ENCODE measurements around the gene UQCRQ. TPM values are rescaled to one million over a fixed set of nuclear protein-coding genes. Genes with fewer than 3 reads are reported as not detected.

UQCRQ gene
- total and polyA plus RNA-seq, 12 donors = 141 to 807 (median 522) TPM

- Histone ChIP-seq H3K9me3 (replicated peaks in 1 of 3) (no peaks in the 10 kb centered on the region), H3K4me3 (no peak overlapping the region), H3K27ac (no peak overlapping the region), H3K36me3 (replicated peaks in 1 of 2) (no peaks in the 10 kb centered on the region), H3K4me1 (replicated peaks in 1 of 2) (no peaks in the 10 kb centered on the region), H3K27me3 (no peaks in the 10 kb centered on the region)
- no peak for DNase-seq
- no peak for TF ChIP-seq POLR2A (IDR thresholded peaks at IDR 0.05)
- TF ChIP-seq CTCF (IDR thresholded peaks at IDR 0.05) = no peak
- 74 to 100% (median 84%) methylated on average over 2 of the region's 2 CpGs for whole genome bisulfite sequencing, 4 donors
- intact Hi-C loops (cut with DNase I) = no loop called here
Measured at GRCh38 chr5:132837868-132838267, 28.6 kb upstream of the UQCRQ start.

GRCh38 chr5:132838516-132839282 is 27.7 kb upstream of the UQCRQ start:
- TF ChIP-seq POLR2A (IDR thresholded peaks at IDR 0.05) = no peak
- no peak for TF ChIP-seq CTCF (IDR thresholded peaks at IDR 0.05)
- Histone ChIP-seq H3K27me3 (no peaks in the 10 kb centered on the region), H3K4me1 (replicated peaks in 1 of 2) (no peaks in the 10 kb centered on the region), H3K9me3 (replicated peaks in 1 of 3) (no peaks in the 10 kb centered on the region), H3K27ac (no peak overlapping the region), H3K36me3 (replicated peaks in 1 of 2) (no peaks in the 10 kb centered on the region), H3K4me3 (no peak overlapping the region)
- intact Hi-C loops (cut with DNase I) = no loop called here
- 56 to 82% (median 80%) methylated on average over 3 of the region's 3 CpGs for WGBS, 4 donors
- no peak for DNase-seq

GRCh38 chr5:132839426-132840301 is 26.8 kb upstream of the UQCRQ start:
- Histone ChIP-seq H3K27ac (peak overlapping the region in 1 of 5 donors; percentile 12), H3K4me3 (no peak overlapping the region), H3K4me1 (replicated peaks in 1 of 2) (no peaks in the 10 kb centered on the region), H3K27me3 (no peaks in the 10 kb centered on the region), H3K36me3 (replicated peaks in 1 of 2) (no peaks in the 10 kb centered on the region), H3K9me3 (replicated peaks in 1 of 3) (no peaks in the 10 kb centered on the region)
- DNase-seq = no peak
- TF ChIP-seq POLR2A (IDR thresholded peaks at IDR 0.05) = no peak
- WGBS, 4 donors = 80 to 84% (median 81%) methylated on average over 8 of the region's 8 CpGs
- intact Hi-C loops (cut with DNase I) = no loop called here

GRCh38 chr5:132840313-132840712 is 26.1 kb upstream of the UQCRQ start:
- Histone ChIP-seq H3K27ac (no peak overlapping the region), H3K4me3 (no peak overlapping the region), H3K36me3 (replicated peaks in 1 of 2) (no peaks in the 10 kb centered on the region), H3K27me3 (no peaks in the 10 kb centered on the region), H3K9me3 (replicated peaks in 1 of 3) (no peaks in the 10 kb centered on the region), H3K4me1 (replicated peaks in 1 of 2) (no peaks in the 10 kb centered on the region)
- no peak for DNase-seq
- WGBS, 4 donors = 58 to 74% (median 71%) methylated on average over 3 of the region's 3 CpGs
- no peak for TF ChIP-seq POLR2A (IDR thresholded peaks at IDR 0.05)
- no peak for TF ChIP-seq CTCF (IDR thresholded peaks at IDR 0.05)
- intact Hi-C loops (cut with DNase I) = no loop called here

All from adrenal gland (tissue), 12 donors.